ENCODE measurements around the gene PHF12. TPM values are rescaled to one million over a fixed set of nuclear protein-coding genes. Genes with fewer than 3 reads are reported as not detected.

PHF12 gene
- total RNA-seq, 1 donor from 2014 or later, result 33.6 TPM

DNA sequence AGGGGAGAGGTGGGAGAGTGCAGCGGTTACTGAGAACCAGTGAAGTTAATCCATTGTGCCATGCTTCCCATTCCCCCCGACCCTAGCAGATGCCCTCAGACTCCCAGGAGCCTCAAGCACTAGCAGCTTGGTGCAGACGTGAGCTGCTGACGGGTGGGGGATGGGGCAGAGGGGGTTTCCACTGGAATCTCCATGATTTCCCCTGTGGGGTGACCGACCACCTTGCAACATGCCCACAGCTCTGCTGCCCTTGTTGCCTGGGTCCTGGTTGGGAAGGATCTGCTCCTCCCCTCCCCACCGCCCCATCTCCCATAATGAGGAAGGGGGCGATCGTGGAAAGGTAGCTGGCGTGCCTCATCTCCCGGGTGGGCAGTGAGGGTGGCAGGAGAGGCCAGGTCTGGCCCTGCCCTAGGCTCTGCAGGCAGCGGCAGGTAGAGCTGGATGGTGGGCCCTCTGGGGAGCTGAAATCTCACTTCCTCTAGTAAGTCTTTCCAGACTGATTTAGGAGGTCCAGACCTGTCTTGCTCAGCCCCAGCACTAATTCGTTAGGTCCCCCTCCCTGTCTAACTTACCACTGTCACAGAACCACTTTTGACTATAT, 63.3 kb downstream of the PHF12 start:
- no peaks in the 10 kb centered on the region for H3K9me3 Mint-ChIP-seq (ENCODE audit: low read depth)
- H3K4me3 Mint-ChIP-seq (ENCODE audit: unreplicated experiment), result no peak overlapping the region
- TF ChIP-seq, protein P1, sequence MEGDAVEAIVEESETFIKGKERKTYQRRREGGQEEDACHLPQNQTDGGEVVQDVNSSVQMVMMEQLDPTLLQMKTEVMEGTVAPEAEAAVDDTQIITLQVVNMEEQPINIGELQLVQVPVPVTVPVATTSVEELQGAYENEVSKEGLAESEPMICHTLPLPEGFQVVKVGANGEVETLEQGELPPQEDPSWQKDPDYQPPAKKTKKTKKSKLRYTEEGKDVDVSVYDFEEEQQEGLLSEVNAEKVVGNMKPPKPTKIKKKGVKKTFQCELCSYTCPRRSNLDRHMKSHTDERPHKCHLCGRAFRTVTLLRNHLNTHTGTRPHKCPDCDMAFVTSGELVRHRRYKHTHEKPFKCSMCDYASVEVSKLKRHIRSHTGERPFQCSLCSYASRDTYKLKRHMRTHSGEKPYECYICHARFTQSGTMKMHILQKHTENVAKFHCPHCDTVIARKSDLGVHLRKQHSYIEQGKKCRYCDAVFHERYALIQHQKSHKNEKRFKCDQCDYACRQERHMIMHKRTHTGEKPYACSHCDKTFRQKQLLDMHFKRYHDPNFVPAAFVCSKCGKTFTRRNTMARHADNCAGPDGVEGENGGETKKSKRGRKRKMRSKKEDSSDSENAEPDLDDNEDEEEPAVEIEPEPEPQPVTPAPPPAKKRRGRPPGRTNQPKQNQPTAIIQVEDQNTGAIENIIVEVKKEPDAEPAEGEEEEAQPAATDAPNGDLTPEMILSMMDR (IDR thresholded peaks at IDR 0.05), result no peak
- H3K4me1 Mint-ChIP-seq (ENCODE audit: low read depth), result peaks cover 30% of the 10 kb centered on the region
- H3K27ac Mint-ChIP-seq (ENCODE audit: unreplicated experiment), result no peak overlapping the region
- no peaks in the 10 kb centered on the region for H3K27me3 Mint-ChIP-seq (ENCODE audit: low read depth)
- DNase-seq (ENCODE audit: low spot score), result no peak
- peaks cover 4% of the 10 kb centered on the region for H3K36me3 Mint-ChIP-seq (ENCODE audit: low read depth)

DNA sequence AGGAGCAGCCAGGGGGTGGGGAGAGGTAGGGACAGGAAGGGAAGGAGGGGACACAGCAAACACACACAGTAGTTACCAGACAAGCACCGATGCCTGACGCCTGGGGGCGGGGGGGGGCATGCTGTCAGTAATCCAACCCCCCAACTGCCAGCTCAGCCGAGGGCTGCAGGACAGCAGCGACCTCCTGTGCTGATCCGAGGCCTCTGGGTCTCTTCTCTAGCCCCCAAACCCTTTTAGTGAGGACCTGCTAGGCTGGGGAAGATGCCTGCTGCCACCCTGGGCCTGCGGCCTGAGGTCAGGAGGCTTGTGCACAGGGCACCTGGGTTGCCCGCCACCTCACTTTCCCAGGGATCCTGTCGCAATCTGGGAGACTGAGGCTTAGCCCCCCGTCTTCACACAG, 65.4 kb downstream of the PHF12 start:
- Mint-ChIP-seq H3K36me3 (ENCODE audit: low read depth) (peaks cover 15% of the 10 kb centered on the region), H3K4me1 (ENCODE audit: low read depth) (peaks cover 12% of the 10 kb centered on the region), H3K9me3 (ENCODE audit: low read depth) (no peaks in the 10 kb centered on the region), H3K27me3 (ENCODE audit: low read depth) (no peaks in the 10 kb centered on the region), H3K27ac (ENCODE audit: unreplicated experiment) (no peak overlapping the region), H3K4me3 (ENCODE audit: unreplicated experiment) (no peak overlapping the region)
- no peak for DNase-seq (ENCODE audit: low spot score)
- TF ChIP-seq, protein P1 (IDR thresholded peaks at IDR 0.05), result no peak

DNA sequence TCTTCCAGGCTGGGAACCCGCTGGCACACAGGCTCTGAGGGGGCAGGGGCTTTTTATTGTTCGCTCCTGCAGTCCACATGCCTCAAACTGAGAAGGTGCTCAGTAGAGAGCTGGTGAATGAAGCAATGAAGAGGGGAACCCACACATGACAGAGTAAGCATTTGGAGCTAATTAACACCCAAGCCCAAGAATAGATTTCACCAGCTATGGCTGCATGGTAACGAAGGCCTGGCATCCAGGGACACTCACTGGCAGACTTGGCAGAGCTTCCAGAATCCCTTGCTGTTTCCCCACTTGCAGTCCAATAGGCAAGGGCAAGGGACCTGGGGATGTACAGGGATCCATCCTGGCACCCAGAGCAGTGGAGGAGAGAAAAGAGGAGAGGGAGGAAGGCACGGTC, 66.0 kb downstream of the PHF12 start:
- Mint-ChIP-seq H3K4me1 (ENCODE audit: low read depth) (peaks cover 6% of the 10 kb centered on the region), H3K27ac (ENCODE audit: unreplicated experiment) (no peak overlapping the region), H3K36me3 (ENCODE audit: low read depth) (peaks cover 17% of the 10 kb centered on the region), H3K27me3 (ENCODE audit: low read depth) (no peaks in the 10 kb centered on the region), H3K4me3 (ENCODE audit: unreplicated experiment) (no peak overlapping the region), H3K9me3 (ENCODE audit: low read depth) (no peaks in the 10 kb centered on the region)
- TF ChIP-seq, protein P1 (IDR thresholded peaks at IDR 0.05), result no peak
- no peak for DNase-seq (ENCODE audit: low spot score)

DNA sequence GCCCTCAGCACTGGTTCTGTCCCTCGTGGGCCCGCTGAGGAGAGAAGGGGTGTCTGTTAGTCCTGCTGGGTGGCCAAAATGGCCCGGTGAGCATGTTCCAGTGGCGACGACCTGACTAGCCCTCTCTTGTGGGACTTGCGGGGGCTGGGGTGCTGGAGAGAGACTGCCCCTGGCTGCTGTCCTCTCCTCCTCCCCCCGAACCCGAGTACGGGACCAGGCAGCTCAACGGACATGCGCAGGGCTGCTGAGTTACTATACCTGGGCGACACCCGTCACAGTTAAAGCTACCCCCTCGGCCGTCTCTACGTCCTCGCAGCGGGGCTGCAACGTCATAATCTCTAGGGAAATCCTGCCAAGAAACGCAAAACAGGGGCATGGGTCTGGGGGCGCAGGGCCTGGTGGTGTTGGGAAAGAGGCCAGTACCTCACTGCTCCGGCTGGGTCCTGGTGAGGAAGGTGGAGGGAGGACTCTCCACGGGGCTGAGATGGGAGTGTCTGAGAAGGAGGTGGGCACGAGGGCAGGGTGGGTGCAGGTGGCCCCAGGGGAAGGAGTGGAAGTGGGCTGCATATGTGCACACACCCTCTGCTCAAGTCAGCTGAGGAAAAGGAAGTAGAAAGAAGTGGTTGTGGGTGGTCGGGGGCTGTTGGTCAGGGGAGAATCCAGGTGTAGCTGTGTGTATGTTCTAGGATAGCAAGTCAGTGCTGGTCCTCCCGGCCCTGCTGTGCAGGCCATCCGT, 67.2 kb downstream of the PHF12 start:
- H3K4me1 Mint-ChIP-seq (ENCODE audit: low read depth), result no peaks in the 10 kb centered on the region
- no peak overlapping the region for H3K27ac Mint-ChIP-seq (ENCODE audit: unreplicated experiment)
- TF ChIP-seq, protein P1 (IDR thresholded peaks at IDR 0.05), result no peak
- peaks cover 24% of the 10 kb centered on the region for H3K36me3 Mint-ChIP-seq (ENCODE audit: low read depth)
- no peak overlapping the region for H3K4me3 Mint-ChIP-seq (ENCODE audit: unreplicated experiment)
- H3K9me3 Mint-ChIP-seq (ENCODE audit: low read depth), result no peaks in the 10 kb centered on the region
- H3K27me3 Mint-ChIP-seq (ENCODE audit: low read depth), result no peaks in the 10 kb centered on the region
- DNase-seq (ENCODE audit: low spot score), result no peak

DNA sequence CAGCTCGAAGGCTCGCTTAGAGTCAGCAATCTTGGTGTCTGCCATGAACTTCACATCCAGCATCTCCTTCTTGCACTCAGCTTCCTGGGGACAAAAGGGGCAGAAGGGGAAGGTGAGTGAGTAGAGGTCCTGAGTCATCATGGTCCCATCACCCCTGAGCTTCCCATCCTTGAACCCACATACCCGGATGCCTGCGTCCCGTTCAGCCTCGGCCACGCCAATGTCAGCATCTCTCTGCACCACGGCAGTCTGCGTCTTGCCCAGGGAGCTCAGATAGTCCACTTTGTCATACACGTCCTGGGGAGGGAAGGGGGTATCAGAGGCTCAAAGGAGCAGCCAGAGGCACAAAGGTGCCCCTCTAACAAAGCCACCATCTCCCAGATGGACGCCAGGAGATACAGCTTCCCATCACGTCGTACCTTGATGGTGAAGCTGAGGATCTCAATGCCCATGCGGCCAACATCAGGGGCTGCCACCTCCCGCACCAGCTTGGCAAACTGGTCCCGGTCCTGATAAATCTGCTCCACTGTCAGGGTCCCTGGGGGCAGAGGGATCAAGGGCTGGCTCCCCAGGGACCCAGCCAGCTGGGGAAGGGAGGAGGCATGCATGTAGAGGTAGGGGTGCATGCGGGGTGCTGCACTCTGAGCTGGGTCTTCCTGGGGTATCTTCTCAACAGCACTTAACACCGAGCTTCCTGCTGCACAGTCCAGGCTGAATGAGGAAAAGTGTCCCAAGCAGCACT, 69.0 kb downstream of the PHF12 start:
- no peaks in the 10 kb centered on the region for H3K4me1 Mint-ChIP-seq (ENCODE audit: low read depth)
- no peak overlapping the region for H3K27ac Mint-ChIP-seq (ENCODE audit: unreplicated experiment)
- no peak overlapping the region for H3K4me3 Mint-ChIP-seq (ENCODE audit: unreplicated experiment)
- no peaks in the 10 kb centered on the region for H3K27me3 Mint-ChIP-seq (ENCODE audit: low read depth)
- TF ChIP-seq, protein P1 (IDR thresholded peaks at IDR 0.05), result no peak
- DNase-seq (ENCODE audit: low spot score), result no peak
- no peaks in the 10 kb centered on the region for H3K9me3 Mint-ChIP-seq (ENCODE audit: low read depth)
- H3K36me3 Mint-ChIP-seq (ENCODE audit: low read depth), result peaks cover 30% of the 10 kb centered on the region

Measured in chondrocyte (in vitro differentiated cells).